Upper lobe of left lung (tissue), 6 donors: ENCODE data around the gene C1orf174. TPM values are rescaled to one million over a fixed set of nuclear protein-coding genes. Genes with fewer than 3 reads are reported as not detected.
A peak's percentile ranks its signal among the peaks of the same experiment; 100 is the strongest.

ENCODE experiments used
- ATAC-seq, 2 donors: fragments of 200-7000 bp; cut with Tn5 transposase; one replicate each; pipeline ENCODE4 v1.9.1; 2022; ENCODE audit warnings: mild to moderate bottlenecking in 2 of 2, moderate library complexity in 2 of 2; ENCODE audit not compliant: low FRiP score in 2 of 2
- DNase-seq, 2 donors: peaks; one replicate each; pipeline ENCODE4 v3.0.0-alpha.2; 2019 to 2020
- H3K27ac ChIP-seq, 4 donors: fragments of 200-600 bp; sonication (generic); one replicate each; pipeline ENCODE4 v1.5.1; 2016 to 2019
- H3K27me3 ChIP-seq, 4 donors: fragments of 200-600 bp; sonication (generic); one replicate each; pipeline ENCODE4 v1.5.1; 2017 to 2019
- H3K36me3 ChIP-seq, 4 donors: fragments of 200-600 bp; sonication (generic); one replicate each; pipeline ENCODE4 v1.5.1; 2016 to 2019
- H3K4me1 ChIP-seq, 4 donors: fragments of 200-600 bp; sonication (generic); one replicate each; pipeline ENCODE4 v1.5.1; 2018 to 2019
- H3K4me3 ChIP-seq, 4 donors: fragments of 200-600 bp; sonication (generic); one replicate each; pipeline ENCODE4 v1.5.1; 2017 to 2019; ENCODE audit warnings: mild to moderate bottlenecking in 2 of 4, moderate library complexity in 1 of 4
- H3K9me3 ChIP-seq, 4 donors: fragments of 200-600 bp; sonication (generic); one replicate each; pipeline ENCODE4 v1.5.1; 2018 to 2019
- EP300 ChIP-seq, 4 donors: sonication (generic); formaldehyde crosslinking; IDR thresholded peaks; one replicate each; pipeline ENCODE4 v1.5.1; 2017; ENCODE audit warnings: antibody characterized with exemption in 4 of 4, control low read depth in 2 of 4
- POLR2A ChIP-seq, 4 donors: fragments of 450-650 bp; IDR thresholded peaks; one replicate each; pipeline ENCODE4 v1.5.1; 2016 to 2017; ENCODE audit warnings: antibody characterized with exemption in 4 of 4, mild to moderate bottlenecking in 2 of 4
- POLR2AphosphoS5 ChIP-seq, 2 donors: sonication (generic); formaldehyde crosslinking; IDR thresholded peaks; one replicate each; pipeline ENCODE4 v1.5.1; 2017; ENCODE audit warnings: antibody characterized with exemption in 2 of 2
- WGBS, 2 donors: methylation state at CpG; one replicate each; pipeline ENCODE4 v1.1.5; 2017 to 2018; 5-methylcytosine and 5-hydroxymethylcytosine counted together
- total RNA-seq, 6 donors: library from RNA; depleted of rRNA in 4 of 6; stranded (reverse); fragments of >200 nt in 4 of 6; gene quantifications; one replicate each; pipeline versions ENCODE4 v1.1.0 to v1.2.1, GENCODE V29; 2016 to 2021
- TF ChIP-seq, protein P1 (sequence below), 6 experiments: fragments of 450-650 bp in 4 of 6; fragments of 200-600 bp in 2 of 6; sonication (generic) in 2 of 6; IDR thresholded peaks; one replicate each; pipeline ENCODE4 v1.5.1; 2016 to 2019; ENCODE audit warnings: antibody characterized with exemption in 6 of 6
- donor health status: DM: no; HTN: no; CAD: no; lungs with moderate emphysema.
- donor health status: DM: no; HTN: yes; CAD: no; lungs with severe emphysema.

Gene C1orf174
- total RNA-seq, 6 donors from 2014 or later: 15.9 to 35.6 (median 20.6) TPM

- H3K4me3 ChIP-seq: no peak overlapping the region
- H3K4me1 ChIP-seq: peaks cover 3 to 5% (median 4%) of the 10 kb centered on the region in 4 donors
- WGBS, 2 donors: 79 to 85% methylated on average over 4 of the region's 4 CpGs
- no peaks in the 10 kb centered on the region for H3K9me3 ChIP-seq
- TF ChIP-seq EP300 (IDR thresholded peaks at IDR 0.05) (no peak), POLR2A (IDR thresholded peaks at IDR 0.05) (no peak), POLR2AphosphoS5 (IDR thresholded peaks at IDR 0.05) (no peak)
- TF ChIP-seq, protein P1, sequence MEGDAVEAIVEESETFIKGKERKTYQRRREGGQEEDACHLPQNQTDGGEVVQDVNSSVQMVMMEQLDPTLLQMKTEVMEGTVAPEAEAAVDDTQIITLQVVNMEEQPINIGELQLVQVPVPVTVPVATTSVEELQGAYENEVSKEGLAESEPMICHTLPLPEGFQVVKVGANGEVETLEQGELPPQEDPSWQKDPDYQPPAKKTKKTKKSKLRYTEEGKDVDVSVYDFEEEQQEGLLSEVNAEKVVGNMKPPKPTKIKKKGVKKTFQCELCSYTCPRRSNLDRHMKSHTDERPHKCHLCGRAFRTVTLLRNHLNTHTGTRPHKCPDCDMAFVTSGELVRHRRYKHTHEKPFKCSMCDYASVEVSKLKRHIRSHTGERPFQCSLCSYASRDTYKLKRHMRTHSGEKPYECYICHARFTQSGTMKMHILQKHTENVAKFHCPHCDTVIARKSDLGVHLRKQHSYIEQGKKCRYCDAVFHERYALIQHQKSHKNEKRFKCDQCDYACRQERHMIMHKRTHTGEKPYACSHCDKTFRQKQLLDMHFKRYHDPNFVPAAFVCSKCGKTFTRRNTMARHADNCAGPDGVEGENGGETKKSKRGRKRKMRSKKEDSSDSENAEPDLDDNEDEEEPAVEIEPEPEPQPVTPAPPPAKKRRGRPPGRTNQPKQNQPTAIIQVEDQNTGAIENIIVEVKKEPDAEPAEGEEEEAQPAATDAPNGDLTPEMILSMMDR (IDR thresholded peaks at IDR 0.05): no peak
- no peaks in the 10 kb centered on the region for H3K36me3 ChIP-seq
- H3K27me3 ChIP-seq: no peaks in the 10 kb centered on the region
- no peak overlapping the region for H3K27ac ChIP-seq
- ATAC-seq: no peak
- DNase-seq: no peak
Observed at GRCh38 chr1:3904843-3905185, 4.7 kb upstream of the C1orf174 start.

DNA sequence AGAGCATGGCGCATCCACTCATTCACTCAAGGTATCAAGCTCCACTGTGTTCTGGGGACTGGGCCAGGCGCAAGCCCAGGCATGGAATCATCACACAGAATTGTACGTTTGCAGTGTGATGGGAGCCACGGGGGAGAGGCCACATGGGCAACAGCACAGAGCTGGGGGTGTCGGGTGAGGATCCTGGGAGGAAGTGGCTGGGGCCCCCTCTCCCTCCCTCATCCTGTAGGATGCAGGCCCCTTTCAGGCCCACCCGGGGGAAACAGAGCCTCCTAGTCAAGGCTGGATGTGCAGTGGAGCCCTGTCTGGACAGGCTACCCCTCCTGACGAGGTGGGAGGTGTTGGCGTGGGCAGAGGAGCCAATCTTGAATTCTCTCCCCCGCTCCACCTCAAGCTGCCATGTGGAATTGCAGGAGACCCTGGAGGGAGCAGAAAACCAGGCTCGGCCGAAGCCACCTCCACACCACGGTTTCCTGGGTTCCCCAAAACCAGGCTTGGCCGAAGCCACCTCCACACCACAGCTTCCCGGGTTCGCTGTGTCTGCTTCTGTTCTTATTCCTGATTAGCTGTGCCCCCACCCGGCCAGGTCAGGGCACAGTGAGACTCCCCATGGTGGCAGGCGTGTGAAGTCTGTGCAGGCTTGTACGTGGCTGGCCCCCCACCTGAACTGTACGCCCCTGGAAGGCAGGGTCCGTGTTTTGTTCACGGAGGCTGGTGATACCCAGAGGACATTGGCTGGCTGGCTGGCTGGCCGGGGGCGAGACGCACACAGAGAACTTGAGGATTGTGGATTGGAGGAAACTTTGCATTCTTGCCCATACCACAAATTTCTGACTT lies 4.2 kb upstream of the C1orf174 start:
- no peaks in the 10 kb centered on the region for H3K9me3 ChIP-seq
- TF ChIP-seq POLR2A (IDR thresholded peaks at IDR 0.05) (no peak), EP300 (IDR thresholded peaks at IDR 0.05) (no peak), POLR2AphosphoS5 (IDR thresholded peaks at IDR 0.05) (no peak)
- TF ChIP-seq, protein P1 (IDR thresholded peaks at IDR 0.05): no peak
- no peaks in the 10 kb centered on the region for H3K36me3 ChIP-seq
- H3K27ac ChIP-seq: no peak overlapping the region
- 78 to 85% methylated on average over 19 to 24 of the region's 24 CpGs for WGBS, 2 donors
- DNase-seq (peak in 1 of 2 donors; percentile 56), ATAC-seq (no peak)
- no peaks in the 10 kb centered on the region for H3K27me3 ChIP-seq
- H3K4me1 ChIP-seq: peaks cover 5 to 10% (median 7%) of the 10 kb centered on the region in 4 donors
- no peak overlapping the region for H3K4me3 ChIP-seq

- Histone ChIP-seq H3K4me3 (no peak overlapping the region), H3K27ac (no peak overlapping the region), H3K4me1 (peaks cover 10 to 18% (median 11%) of the 10 kb centered on the region in 4 donors), H3K9me3 (peaks cover 0 to 2% (median under 1%) of the 10 kb centered on the region in 4 donors), H3K36me3 (no peaks in the 10 kb centered on the region), H3K27me3 (no peaks in the 10 kb centered on the region)
- 77 to 85% methylated on average over 15 to 16 of the region's 16 CpGs for WGBS, 2 donors
- DNase-seq (no peak), ATAC-seq (no peak)
- TF ChIP-seq EP300 (IDR thresholded peaks at IDR 0.05) (no peak), POLR2A (IDR thresholded peaks at IDR 0.05) (no peak), POLR2AphosphoS5 (IDR thresholded peaks at IDR 0.05) (no peak)
- TF ChIP-seq, protein P1 (IDR thresholded peaks at IDR 0.05): no peak
Observed at GRCh38 chr1:3903141-3904005, 3.3 kb upstream of the C1orf174 start.

GRCh38 chr1:3902571-3903091 lies 2.6 kb upstream of the C1orf174 start:
- DNase-seq (no peak), ATAC-seq (no peak)
- Histone ChIP-seq H3K4me3 (no peak overlapping the region), H3K9me3 (peaks cover 0 to 5% (median 2%) of the 10 kb centered on the region in 4 donors), H3K4me1 (peaks cover 10 to 18% (median 11%) of the 10 kb centered on the region in 4 donors), H3K36me3 (no peaks in the 10 kb centered on the region), H3K27ac (no peak overlapping the region), H3K27me3 (no peaks in the 10 kb centered on the region)
- TF ChIP-seq, protein P1 (IDR thresholded peaks at IDR 0.05): no peak
- TF ChIP-seq POLR2AphosphoS5 (IDR thresholded peaks at IDR 0.05) (no peak), POLR2A (IDR thresholded peaks at IDR 0.05) (no peak), EP300 (IDR thresholded peaks at IDR 0.05) (no peak)
- 76 to 88% methylated on average over 10 of the region's 10 CpGs for WGBS, 2 donors
